Measurements from ENCODE around the gene CDK6.

DNA sequence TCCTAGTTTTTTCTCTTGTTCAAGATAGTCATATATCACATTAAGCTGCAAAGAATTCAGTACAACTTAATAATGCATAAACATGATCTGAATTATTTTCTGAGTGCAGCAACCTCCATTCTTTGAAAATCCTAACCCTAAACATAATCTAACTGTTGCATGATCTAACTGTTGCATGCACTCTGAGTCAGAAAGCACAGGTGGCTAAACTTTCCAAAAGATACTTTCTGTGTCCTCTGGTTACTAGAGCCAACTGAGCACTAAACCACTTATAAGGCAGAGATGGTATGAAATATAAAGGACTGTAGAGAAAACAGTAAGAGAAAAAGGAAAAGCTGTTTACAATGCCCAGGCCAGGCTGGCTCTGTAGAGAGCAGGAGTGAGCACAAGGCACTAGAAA lies 223.2 kb downstream of the CDK6 start:
- no peak for TF ChIP-seq EZH2 (IDR thresholded peaks at IDR 0.05; ENCODE audit: borderline replicate concordance, low read length)
- TF ChIP-seq, protein P1, sequence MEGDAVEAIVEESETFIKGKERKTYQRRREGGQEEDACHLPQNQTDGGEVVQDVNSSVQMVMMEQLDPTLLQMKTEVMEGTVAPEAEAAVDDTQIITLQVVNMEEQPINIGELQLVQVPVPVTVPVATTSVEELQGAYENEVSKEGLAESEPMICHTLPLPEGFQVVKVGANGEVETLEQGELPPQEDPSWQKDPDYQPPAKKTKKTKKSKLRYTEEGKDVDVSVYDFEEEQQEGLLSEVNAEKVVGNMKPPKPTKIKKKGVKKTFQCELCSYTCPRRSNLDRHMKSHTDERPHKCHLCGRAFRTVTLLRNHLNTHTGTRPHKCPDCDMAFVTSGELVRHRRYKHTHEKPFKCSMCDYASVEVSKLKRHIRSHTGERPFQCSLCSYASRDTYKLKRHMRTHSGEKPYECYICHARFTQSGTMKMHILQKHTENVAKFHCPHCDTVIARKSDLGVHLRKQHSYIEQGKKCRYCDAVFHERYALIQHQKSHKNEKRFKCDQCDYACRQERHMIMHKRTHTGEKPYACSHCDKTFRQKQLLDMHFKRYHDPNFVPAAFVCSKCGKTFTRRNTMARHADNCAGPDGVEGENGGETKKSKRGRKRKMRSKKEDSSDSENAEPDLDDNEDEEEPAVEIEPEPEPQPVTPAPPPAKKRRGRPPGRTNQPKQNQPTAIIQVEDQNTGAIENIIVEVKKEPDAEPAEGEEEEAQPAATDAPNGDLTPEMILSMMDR (conservative IDR thresholded peaks at IDR 0.05 in 1 of 2, IDR thresholded peaks at IDR 0.05 in 1 of 2; ENCODE audit: extremely low read depth in 1 of 2, insufficient read depth in 1 of 2, low read depth in 1 of 2, low read length in 2 of 2): no peak

Measured in mammary epithelial cell (primary cell).